GM18951 (cell line): ENCODE measurements around the gene ZNF266.

Source experiments
- POLR2A ChIP-seq: IDR thresholded peaks from 4 replicates; pipeline ENCODE4 v1.6.1; 2011; ENCODE audit warnings: mild to moderate bottlenecking; ENCODE audit not compliant: insufficient read length, insufficient read depth; ENCODE audit errors: extremely low read depth
- in situ Hi-C: fragments of 300-500 bp; cut with MboI; formaldehyde crosslinking; loops from one replicate; pipeline ENCODE4 v1.12.0; 2022; ENCODE audit warnings: low sequenced_read_pairs, mixed read lengths, inconsistent platforms; ENCODE audit not compliant: unreplicated experiment

Gene ZNF266

DNA sequence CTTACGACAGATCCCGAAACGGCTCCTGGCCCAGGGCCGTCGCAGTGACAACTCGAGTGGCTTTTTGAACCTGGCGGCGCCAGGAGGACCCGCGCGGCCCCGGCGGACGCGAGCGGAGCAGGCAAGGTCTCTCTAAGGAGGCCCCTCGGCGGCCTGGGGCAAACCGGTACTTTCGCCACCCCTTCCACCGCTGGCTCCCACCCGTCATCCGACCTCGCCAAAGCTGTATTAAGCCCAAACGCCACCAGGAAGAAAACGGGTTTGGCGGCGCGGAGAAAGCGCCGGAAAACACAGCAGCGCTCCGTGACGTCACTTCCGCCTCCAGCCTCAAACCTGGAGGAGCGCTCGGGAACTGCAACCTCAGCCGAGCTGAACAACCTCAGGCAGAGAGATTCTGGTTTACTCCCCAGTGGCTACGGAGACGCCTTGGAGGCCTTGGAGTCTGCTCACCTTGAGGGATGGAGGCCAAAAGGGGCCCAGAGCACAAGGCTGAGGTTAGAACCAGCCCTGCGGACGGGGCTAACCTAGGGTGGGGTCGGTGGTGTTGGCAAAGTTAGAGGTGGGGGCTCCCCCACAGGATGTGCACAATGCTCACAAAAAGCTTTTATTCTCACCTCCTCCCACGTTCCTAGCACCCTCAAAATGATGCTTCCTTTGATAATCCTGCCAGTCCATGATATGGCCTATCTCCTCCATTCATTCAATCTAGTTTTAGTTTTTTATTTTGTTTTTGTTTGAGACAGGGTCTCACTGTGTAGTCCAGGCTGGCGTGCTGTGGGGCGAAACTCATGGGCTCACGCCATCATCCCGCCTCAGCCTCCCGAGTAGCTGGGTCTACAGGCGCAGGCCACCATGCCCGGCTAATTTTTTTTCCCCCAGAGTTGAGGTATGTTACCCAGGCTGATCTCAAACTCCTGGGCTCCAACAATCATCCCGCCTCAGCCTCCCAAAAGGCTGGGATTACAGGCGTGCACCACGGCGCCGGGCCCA is at the start of gene ZNF266:
Gene ZNF266 (minus strand): TSS at position 295 of the 990 bp plus-strand sequence. CDS start 15,484 bp downstream, outside the sequence.
- in situ Hi-C loops = no loop called here
- TF ChIP-seq POLR2A = peak; percentile 76

DNA sequence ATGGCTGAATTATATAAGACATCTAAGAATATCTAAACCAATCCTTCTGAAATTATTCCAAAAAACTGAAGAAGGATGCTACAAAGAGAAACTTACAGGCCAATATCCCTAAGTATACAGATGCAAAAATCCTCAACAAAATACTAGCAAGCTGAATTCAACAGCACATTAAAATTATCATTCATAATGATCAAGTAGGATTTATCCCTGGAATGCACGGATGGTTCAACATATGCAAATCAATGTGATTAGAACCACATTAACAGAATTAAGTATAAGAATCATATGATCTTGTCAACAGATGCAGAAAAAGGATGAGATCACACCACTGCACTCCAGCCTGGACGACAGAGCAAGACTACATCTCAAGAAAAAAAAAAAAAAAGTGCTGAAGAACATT is 49.8 kb upstream of the ZNF266 start:
- TF ChIP-seq POLR2A = no peak
- in situ Hi-C loops = no loop called here

DNA sequence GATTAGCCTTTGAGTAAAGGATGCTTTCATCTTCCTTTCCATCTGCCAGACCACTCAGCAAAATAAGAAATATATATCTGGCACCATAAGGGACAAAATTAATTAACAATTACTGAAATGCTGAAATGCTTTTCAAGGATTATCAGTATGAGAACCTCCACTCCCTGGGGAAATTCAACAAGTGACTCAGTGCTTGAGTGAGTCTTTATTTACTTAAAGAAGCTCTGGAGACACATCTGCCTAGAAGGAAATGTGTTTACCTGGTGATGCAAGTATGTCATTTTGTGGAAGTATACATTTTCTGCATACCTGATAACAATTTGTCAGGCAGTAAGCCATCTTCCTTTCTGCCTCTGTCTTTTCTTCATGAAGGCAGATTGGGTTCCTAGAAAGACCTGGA is 39.6 kb upstream of the ZNF266 start:
- in situ Hi-C loops = no loop called here
- TF ChIP-seq POLR2A = no peak

DNA sequence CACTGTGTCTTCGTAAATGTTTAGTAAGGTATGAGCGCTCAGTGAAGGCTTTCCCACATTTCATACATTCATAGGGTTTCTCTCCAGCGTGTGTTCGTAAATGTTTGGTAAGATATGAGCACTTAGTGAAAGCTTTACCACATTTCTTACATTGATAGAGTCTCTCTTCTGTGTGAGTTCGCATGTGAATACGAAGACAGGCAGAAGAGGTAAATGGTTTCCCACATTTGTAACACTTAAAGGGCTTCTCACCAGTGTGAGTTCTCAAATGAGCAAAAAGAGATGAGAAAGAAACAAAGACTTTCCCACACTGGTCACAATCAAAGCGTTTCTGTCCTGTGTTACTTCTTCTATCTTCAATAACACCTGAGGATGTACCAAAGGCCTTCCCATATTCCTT is 31.8 kb upstream of the ZNF266 start:
- in situ Hi-C loops = no loop called here

DNA sequence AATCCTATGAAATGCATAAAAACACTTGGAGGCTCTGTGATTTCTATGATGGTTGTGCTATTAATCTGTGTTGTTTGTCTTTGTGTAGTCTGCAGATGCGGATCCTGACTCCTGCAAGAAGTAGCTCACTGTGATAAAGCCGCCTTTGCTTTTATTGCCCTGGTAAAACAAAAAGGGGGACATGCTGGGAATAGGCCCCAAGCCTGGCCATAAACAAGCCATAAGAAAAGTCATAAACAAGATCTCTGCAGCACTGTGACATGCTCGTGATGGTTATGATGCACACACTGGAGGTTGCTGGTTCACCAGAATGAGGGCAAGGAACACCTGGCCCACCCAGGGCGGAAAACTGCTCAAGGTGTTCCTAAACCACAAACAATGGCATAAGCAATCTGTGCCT is 26.6 kb upstream of the ZNF266 start:
- no peak for TF ChIP-seq POLR2A
- in situ Hi-C loops = no loop called here

More for the DNA sequence above, 31.8 kb upstream of the ZNF266 start:
- no peak for TF ChIP-seq POLR2A

DNA sequence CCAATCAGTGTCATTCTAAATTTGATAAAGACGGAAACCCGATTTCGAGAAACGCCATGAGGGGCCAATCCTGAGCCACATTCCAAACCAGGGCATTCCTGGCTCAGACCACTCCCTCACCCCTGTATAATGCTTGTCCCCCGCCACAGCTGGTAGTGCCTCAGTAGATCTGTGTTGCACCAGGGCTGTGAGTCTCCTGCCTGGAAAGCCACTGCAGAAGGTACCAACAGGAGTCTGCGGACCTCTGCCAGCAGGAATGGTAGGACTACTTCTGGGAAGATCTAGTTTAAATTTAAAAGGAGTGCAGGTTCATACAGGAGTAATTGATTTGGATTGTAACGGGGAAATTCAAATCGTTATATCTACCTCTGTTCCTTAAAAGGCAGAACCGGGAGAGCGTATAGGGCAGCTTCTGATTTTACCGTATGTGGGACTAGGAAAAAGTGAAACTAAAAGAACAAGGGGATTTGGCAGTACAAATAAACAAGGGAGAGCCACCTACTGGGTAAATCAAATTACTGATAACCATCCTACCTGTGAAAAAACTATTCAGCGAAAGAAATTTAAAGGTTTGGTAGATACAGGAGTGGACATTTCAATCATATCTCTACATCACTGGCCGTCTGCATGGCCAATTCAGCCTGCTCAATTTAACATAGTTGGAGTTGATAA is 20.8 kb upstream of the ZNF266 start:
- no peak for TF ChIP-seq POLR2A
- in situ Hi-C loops = no loop called here

DNA sequence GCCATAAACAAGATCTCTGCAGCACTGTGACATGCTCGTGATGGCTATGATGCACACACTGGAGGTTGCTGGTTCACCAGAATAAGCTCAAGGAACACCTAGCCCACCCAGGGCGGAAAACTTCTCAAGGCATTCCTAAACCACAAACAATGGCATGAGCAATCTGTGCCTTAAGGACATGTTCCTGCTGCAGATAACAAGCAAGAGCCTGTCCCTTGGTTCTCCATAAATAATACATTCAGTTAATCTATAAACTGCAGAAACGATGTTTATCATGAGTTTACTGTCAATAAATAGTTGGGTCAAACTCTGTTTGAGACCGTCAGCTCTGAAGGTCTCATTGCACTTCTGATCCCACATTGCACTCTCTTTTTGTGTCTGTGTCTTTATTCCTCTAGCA is 18.6 kb upstream of the ZNF266 start:
- TF ChIP-seq POLR2A = no peak

DNA sequence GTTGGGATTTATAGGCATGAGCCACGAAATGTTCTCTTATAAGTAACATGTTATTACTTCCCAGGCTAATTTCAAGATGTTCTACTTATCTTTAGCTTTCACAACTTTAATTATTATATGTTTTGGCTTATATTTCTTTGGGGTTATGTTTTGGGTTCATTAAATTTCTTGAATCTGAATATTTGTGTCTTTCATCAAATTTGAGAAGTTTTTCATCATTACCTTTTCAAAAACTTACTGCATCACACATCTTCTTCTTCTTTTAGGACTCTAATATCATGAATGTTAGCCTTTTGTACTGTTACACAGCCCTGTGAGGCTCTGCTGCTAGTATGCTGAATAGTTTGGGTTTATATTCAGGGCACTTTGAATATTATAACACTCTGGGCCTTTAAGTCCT is 9.7 kb upstream of the ZNF266 start:
- in situ Hi-C loops = no loop called here
- TF ChIP-seq POLR2A = no peak

More for the DNA sequence above, 18.6 kb upstream of the ZNF266 start:
- in situ Hi-C loops = no loop called here

DNA sequence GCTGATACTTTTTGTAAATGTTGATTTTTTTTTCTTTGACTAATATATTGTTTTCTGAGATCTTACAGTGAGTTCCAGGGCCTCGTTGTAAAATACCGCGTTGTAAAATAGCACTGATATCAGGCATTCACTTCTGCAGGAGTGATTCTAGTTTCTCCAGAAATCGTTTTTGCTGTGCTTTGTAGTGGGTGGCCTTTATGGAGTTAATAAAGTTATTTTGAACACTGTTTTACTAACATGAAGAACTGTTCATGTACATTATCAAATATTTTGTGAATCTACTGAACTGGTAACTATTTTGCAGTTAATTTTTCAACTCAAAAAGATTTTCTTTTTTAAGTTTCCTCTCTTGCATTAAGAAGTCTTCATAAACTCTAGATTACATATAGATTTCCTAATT is 985 bp upstream of the ZNF266 start:
- no peak for TF ChIP-seq POLR2A
- in situ Hi-C loops = no loop called here

DNA sequence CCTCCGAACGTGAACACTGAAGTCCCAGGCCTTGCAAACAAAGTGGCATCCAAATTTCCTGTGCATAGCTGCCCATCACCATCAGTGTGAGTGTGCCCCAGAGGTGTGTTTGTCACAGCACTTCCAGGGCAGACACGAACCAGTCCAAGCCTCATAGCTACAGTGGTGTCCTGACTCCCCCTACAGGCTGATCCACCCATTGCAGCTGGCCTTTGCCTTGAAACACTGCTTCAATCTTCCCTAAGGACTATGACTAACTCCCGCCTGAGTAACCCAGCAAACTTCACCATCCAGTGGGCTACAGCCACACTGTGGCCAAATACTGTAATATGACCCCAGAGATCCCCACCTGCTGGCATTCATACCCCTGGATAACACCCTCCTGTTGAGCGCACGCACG is 3.9 kb downstream of the ZNF266 start:
- in situ Hi-C loops = no loop called here
- no peak for TF ChIP-seq POLR2A

DNA sequence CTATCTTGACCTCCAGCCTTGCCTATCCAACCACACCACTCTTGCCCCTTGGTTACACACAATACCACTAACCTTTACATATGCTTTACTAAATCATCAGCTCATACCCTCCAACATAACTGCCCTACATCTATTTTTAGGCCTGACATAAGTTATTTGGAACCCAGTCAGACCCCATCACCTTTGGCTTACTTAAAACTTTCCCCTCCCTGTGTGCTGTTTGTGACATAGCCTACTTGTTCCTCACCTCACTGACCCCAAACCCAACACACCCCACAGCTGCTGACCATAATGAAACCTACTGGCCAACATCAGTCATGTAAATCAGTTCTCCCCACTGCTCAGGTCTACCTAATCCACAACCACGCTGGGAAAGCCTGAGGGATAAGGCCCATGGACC is 4.9 kb downstream of the ZNF266 start:
- in situ Hi-C loops = no loop called here
- TF ChIP-seq POLR2A = no peak

DNA sequence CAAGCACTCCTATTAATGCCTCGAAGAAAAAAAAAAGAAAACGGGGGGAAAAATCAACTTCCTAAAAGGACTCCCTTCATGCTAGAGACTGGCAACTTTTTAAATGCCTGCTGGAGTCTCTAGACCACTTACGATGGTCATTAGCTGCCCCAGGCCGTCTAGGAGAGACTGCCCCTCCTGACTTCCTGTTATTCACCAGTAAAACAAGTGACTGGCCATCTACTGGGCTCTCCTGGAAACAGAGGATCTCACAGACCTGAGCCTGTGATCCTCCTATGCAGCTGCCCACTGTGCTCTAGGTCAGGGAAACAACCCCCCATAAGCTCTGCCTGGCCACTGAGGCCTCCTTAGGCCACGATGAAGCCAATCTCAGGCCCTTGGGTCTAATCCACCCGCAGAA is 7.4 kb downstream of the ZNF266 start:
- in situ Hi-C loops = no loop called here
- no peak for TF ChIP-seq POLR2A

DNA sequence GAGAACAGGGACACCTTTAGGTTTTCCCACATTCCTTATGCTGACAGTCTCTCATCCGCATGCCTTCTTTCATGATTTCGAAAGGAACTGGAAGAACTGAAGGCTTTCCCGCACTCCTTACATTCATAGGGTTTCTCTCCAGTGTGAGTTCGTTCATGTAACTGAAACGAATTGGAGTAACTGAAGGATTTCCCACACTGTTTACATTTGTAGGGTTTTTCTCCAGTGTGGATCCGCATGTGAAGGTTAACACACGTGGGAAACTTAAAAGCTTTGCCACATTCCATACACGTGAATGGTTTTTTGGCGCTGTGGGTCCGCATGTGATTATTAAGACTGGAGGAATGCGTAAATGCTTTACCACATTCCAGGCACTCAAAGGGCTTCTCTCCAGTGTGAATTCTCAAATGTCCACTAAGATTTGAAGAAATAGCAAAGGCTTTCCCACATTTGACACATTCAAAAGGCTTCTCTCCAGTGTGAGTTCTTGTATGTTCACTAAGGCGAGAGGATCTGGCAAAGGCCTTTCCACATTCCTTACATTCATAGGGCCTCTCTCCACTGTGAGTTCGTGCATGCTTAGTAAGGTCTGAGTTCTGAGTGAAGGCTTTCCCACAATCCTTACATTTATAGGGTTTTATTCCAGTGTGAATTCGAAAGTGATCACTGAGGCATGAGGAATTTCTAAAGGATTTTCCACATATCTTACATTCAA is 22.0 kb downstream of the ZNF266 start:
- TF ChIP-seq POLR2A = no peak
- in situ Hi-C loops = no loop called here

DNA sequence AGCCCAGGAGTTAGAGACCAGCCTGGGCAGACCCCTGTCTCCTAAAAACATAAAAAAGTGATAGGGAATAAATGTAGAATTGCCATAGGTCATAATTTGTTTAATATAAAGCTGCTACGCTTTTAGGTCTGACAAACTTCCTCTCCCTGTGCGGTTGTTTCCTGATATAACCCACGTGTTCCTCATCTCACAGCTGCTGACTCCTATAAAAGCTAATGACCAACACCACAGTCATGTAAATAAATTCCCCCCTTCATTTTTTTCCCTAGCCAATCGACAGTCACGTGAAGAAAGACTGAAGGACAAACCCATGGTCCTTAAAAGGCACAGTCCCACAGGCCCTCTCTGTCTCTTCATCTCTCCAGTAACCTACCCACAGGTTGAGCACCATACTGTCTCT is 27.5 kb downstream of the ZNF266 start:
- in situ Hi-C loops = no loop called here
- no peak for TF ChIP-seq POLR2A
